ENCODE results near the gene DNAL4. TPM values are rescaled to one million over a fixed set of nuclear protein-coding genes. Genes with fewer than 3 reads are reported as not detected.

Gene DNAL4
- total RNA-seq, 2 experiments from 2014 or later: 5.5 to 6.0 TPM

GRCh38 chr22:38823637-38824036, 29.7 kb upstream of the DNAL4 start:
- Mint-ChIP-seq H3K4me1 (ENCODE audit: low read depth) (no peaks in the 10 kb centered on the region), H3K36me3 (ENCODE audit: low read depth) (no peaks in the 10 kb centered on the region), H3K9me3 (no peaks in the 10 kb centered on the region), H3K4me3 (no peak overlapping the region), H3K27me3 (no peaks in the 10 kb centered on the region), H3K27ac (no peak overlapping the region)
- TF ChIP-seq CTCF (IDR thresholded peaks at IDR 0.05): no peak
- CTCF ChIA-PET: no interaction called here
- POLR2A ChIA-PET: interaction anchor here (0.6 kb wide), 2 partner anchors 14 to 29 kb away, joined by 3 read pairs; no protein-coding TSS in a partner anchor
- ATAC-seq: no peak
- no peak for DNase-seq
- intact Hi-C loops (cut with micrococcal nuclease): no loop called here

- Mint-ChIP-seq H3K9me3 (no peaks in the 10 kb centered on the region), H3K27me3 (no peaks in the 10 kb centered on the region), H3K4me1 (ENCODE audit: low read depth) (no peaks in the 10 kb centered on the region), H3K4me3 (no peak overlapping the region), H3K27ac (no peak overlapping the region), H3K36me3 (ENCODE audit: low read depth) (no peaks in the 10 kb centered on the region)
- intact Hi-C loops (cut with micrococcal nuclease): no loop called here
- ATAC-seq (no peak), DNase-seq (no peak)
- POLR2A ChIA-PET: interaction anchor here (0.6 kb wide), 1 partner anchor 14 kb away, joined by 3 read pairs; no protein-coding TSS in a partner anchor
- no peak for TF ChIP-seq CTCF (IDR thresholded peaks at IDR 0.05)
- CTCF ChIA-PET: no interaction called here
Observed at GRCh38 chr22:38823076-38823475, 29.1 kb upstream of the DNAL4 start.

- intact Hi-C loops (cut with micrococcal nuclease): no loop called here
Observed at GRCh38 chr22:38820020-38820419, 26.1 kb upstream of the DNAL4 start.

GRCh38 chr22:38819387-38819940, 25.5 kb upstream of the DNAL4 start:
- Mint-ChIP-seq H3K4me1 (ENCODE audit: low read depth) (no peaks in the 10 kb centered on the region), H3K27ac (no peak overlapping the region), H3K27me3 (peaks cover 3% of the 10 kb centered on the region), H3K9me3 (no peaks in the 10 kb centered on the region), H3K36me3 (ENCODE audit: low read depth) (no peaks in the 10 kb centered on the region), H3K4me3 (no peak overlapping the region)
- no peak for TF ChIP-seq CTCF (IDR thresholded peaks at IDR 0.05)
- intact Hi-C loops (cut with micrococcal nuclease): no loop called here
- CTCF ChIA-PET: no interaction called here
- no peak for DNase-seq
- ATAC-seq: no peak
- POLR2A ChIA-PET: interaction anchor here (0.8 to 1.5 kb wide), 2 partner anchors 10 to 14 kb away, joined by 3 to 4 read pairs; no protein-coding TSS in a partner anchor

More at GRCh38 chr22:38820020-38820419, 26.1 kb upstream of the DNAL4 start:
- no peak overlapping the region for H3K27ac Mint-ChIP-seq
- ChIA-PET POLR2A (interaction anchor here (1.5 kb wide), 1 partner anchor 13 kb away, joined by 4 read pairs; no protein-coding TSS in a partner anchor), CTCF (no interaction called here)
- H3K27me3 Mint-ChIP-seq: no peaks in the 10 kb centered on the region
- H3K36me3 Mint-ChIP-seq (ENCODE audit: low read depth): no peaks in the 10 kb centered on the region
- no peaks in the 10 kb centered on the region for H3K4me1 Mint-ChIP-seq (ENCODE audit: low read depth)
- ATAC-seq (no peak), DNase-seq (no peak)
- H3K4me3 Mint-ChIP-seq: no peak overlapping the region
- no peak for TF ChIP-seq CTCF (IDR thresholded peaks at IDR 0.05)
- no peaks in the 10 kb centered on the region for H3K9me3 Mint-ChIP-seq

- CTCF ChIA-PET: no interaction called here
- intact Hi-C loops (cut with micrococcal nuclease): no loop called here
- Mint-ChIP-seq H3K4me1 (ENCODE audit: low read depth) (no peaks in the 10 kb centered on the region), H3K4me3 (no peak overlapping the region), H3K36me3 (ENCODE audit: low read depth) (no peaks in the 10 kb centered on the region), H3K9me3 (no peaks in the 10 kb centered on the region), H3K27ac (no peak overlapping the region), H3K27me3 (peaks cover 6% of the 10 kb centered on the region)
- ATAC-seq (no peak), DNase-seq (no peak)
- no peak for TF ChIP-seq CTCF (IDR thresholded peaks at IDR 0.05)
- POLR2A ChIA-PET: interaction anchor here (0.6 kb wide), 1 partner anchor 66 kb away, joined by 3 read pairs; no protein-coding TSS in a partner anchor
Observed at GRCh38 chr22:38817196-38817595, 23.3 kb upstream of the DNAL4 start.

All from activated CD8-positive, alpha-beta T cell treated with anti-CD3 and anti-CD28 coated beads for 36 hours (primary cell).